Measurements from ENCODE around the gene ETFA.
A peak's percentile ranks its signal among the peaks of the same experiment; 100 is the strongest.
"Not testable (repeated sequence)": the region's sequence is repeated elsewhere in the genome, so short reads cannot be mapped to it uniquely, and the experiment has no call there.

ETFA gene

DNA sequence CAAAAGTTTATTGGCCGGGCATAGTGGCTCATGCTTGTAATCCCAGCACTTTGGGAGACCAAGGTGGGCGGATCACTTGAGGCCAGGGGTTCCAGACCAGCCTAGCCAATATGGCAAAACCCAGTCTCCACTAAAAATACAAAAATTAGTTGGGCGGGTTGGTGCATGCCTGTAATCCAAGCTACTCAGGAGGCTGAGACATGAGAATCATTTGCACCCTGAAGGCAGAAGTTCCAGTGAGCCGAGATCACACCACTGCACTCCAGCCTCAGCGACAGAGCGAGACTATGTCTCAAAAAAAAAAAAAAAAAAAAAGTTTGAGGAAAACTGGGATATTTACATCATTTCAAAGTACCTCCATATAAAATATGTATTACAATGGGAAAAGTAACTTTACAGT lies 40.4 kb downstream of the ETFA start:
- no peak for DNase-seq (ENCODE audit: low read depth)

DNA sequence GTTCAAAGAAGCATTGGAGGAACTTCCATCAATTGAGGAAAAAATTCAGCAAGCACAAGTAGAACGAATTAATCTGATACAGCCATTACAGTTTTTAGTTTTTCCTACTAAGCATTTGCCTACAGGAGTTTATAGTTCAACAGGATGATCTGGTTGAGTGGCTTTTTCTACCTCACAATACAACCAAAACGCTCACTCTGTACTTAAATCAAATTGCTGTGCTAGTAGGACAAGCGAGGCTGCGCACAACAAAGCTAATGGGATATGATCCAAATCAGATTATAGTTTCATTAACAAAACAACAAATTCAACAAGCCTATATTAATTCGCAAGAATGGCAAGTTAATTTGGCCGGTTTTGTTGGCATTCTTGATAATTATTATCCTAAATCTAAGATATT lies 44.2 kb downstream of the ETFA start:
- DNase-seq (ENCODE audit: low read depth): no peak

DNA sequence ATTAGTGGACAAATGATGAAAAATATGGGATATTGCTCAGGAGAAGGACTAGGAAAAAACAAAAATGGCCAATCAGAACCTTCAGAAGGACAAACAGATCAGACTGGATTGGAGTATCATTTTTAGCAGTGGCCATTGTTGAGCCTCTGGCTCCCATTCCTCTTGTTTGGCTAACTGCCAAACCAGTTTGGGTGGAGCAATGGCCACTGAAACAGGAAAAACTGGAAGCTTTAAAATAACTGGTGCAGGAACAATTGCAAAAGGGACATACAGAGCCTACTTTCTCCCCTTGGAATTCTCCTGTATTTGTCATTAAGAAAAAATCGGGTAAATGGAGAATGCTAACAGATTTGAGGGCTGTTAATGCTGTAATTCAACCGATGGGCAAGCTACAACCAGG lies 45.5 kb downstream of the ETFA start:
- not testable (repeated sequence) for DNase-seq (ENCODE audit: low read depth)

- no peak for DNase-seq (ENCODE audit: low read depth)
These were observed 50.9 kb downstream of the ETFA start for GRCh38 chr15:76260246-76260938.

DNA sequence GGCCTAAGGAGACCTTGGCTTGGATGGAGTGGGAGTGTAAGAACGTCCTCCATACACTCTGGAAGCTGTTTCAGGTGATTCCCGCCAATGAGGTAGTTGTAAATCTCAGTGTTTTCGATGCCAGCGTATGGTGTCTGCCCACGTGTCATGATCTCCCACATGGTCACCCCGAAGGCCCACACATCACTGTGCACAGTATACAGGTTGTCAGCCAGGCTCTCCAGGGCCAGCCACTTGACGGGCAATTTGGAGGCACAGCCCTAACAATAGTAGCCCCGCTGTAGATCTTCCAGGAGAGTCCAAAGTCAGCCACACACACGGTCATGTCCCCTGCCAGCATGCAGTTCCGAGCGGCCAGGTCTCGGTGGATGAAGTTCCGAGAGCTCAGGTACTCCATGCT lies 51.9 kb downstream of the ETFA start:
- no peak for DNase-seq (ENCODE audit: low read depth)

DNA sequence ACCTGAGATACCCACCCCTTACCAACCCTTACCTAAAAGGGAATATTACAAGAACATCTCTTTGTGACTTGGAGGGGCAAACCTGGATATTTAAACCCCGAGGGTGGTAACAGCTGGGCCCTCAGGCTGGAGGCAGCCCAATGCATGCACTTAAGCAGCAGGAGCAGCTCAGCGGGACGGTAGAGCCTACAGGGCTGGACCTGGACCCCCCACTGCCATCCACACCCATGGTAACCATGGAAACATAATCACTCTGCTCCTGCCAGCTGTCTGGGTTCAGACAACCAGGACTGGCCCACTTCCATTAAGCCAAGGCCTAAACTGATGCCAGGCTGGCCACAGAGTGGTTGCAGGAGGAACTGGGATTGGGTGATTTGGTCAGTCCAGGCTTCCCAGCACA lies 52.8 kb downstream of the ETFA start:
- no peak for DNase-seq (ENCODE audit: low read depth)

DNA sequence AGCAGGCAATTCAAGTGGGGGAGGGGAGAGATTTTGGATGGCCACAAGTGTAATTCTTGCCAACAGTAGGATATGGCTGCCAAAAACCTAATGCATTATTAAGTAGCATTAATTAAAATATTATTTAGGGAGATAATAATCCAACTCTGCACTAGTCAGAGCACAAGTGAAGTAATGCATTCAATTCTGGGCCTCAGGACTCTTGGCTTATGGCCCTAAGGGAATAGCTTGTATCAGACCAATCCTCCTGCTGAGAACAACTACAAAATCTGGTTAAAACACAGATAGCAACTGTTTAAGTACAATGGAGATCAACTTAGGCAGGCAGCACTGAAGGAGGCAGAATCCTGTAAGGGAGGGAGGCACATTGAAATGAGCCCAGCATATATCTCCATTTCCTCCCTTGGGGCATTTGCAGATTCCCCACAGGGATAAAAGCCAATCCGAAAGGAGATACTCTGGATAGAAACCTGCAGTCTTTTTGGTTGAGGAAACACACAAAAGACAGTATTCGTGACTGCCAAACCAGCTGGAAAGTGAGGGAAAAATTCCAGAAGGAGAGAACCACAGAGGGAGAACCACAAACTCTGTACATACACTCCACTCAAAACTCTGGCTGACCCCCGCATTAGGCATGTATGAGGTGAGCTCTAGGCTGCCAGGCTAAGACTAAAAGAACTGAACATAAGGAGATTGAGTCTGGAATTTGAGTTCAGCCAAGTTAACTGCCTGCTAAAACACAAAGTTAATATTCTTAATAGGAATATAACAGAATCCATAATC lies 57.4 kb downstream of the ETFA start:
- DNase-seq (ENCODE audit: low read depth): no peak

DNA sequence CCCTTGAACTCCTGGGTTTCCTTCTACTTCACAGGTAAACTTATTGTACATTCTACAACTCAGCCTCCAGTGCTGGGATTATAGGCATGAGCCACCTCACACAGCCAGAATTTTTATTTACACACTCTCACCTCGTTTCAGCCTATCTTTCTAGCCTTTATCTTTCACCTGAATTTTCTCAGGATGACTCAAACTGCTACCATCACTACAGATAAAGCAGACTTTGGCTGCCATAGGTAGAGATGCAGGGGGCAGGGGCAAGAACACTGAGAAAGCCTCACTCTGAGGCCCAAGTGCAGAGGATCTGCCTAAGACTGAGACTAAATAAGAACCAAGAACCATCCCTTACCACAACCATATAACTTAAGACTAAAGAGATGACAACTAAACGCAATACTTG lies 59.0 kb downstream of the ETFA start:
- DNase-seq (ENCODE audit: low read depth): no peak

GRCh38 chr15:76251717-76252116 lies 59.6 kb downstream of the ETFA start:
- no peak for DNase-seq (ENCODE audit: low read depth)

DNA sequence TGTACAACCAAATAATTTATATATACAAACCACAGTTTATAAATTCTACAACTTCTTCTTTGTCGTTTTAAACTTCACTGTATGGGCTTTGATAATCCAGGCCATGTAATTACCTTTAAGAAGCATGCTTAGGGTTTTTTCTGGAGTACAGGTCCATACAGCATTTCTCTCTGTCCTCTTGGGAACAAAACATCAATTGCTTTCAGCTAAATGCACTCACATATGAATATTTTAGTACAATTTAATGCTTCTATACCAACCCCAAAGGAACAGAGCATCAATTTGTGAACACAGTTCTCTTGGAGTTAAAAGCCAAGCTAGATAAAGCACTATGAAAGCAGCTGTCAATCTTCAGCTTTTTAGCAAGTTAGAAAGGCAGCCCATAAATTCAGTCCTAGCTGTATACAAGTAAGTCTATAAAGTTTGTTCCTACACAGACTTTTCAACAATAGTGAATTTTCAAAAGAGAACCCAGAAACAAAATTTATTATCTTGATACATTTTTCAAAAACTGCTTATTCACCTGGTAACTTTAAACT lies 66.1 kb downstream of the ETFA start:
- DNase-seq (ENCODE audit: low read depth): no peak

DNA sequence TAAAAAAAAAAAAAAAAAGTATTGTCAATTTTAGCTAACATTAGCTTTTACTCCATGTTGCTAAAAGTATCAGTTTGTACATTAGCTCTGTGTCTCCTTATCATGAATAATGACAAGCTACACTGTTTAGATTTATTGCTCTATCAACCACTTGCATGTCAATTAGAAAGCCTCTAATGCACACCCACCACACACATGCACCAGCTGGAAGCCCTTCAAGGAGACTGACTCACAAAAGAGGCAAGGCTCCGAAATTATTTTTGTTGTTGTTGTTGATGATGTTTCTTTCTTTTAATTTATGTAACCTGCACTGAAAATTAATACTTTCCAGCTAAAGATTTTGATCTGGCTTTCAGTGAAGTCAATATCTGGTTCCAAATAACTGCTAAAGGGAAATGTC lies 71.5 kb downstream of the ETFA start:
- DNase-seq (ENCODE audit: low read depth): peak; percentile 7

DNA sequence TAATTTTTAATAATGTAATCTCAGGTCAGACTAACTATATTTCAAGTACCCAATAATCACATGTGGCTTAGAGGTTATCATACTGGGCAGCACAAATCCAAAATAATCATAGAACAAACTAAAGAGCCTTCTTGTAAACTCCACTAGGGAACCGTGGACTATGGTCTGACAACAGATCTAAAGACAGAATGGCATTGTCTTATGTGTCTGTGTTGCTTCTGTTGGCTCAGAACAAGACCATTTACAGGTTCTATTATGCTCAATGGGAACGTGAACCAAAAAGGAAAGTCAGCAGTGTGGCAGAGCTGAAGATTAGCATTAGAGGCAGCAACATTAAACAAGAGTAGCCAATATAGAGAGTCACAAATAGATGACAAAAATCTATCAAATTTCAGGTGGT lies 74.9 kb downstream of the ETFA start:
- DNase-seq (ENCODE audit: low read depth): no peak

GRCh38 chr15:76235186-76235826 lies 76.0 kb downstream of the ETFA start:
- peak; percentile 47 for DNase-seq (ENCODE audit: low read depth)

DNA sequence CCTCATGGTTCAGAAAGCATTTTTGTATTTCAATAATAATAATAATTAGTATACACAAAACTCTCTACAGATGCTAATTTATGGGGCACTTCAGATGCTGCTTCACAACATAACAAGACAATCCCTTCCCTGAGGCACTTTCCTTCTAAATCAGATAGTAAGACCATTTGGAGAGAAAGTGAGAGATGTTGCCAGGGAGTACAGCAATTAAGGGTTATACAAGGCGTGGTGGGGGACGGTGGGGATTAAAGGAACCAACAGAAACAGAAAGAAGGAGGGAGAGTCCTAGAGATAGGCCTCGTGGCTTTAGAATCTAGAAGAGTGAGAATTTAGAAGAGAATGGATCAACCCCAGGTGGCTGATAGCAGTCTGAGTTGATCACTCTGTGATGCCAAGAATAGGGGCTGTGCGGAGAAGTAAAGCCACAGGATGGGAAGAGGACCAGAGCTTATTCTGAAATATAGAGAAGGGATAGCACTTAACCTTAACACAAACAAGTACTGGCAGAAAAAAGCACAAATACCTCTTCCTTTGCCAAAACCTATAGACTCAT lies 76.9 kb downstream of the ETFA start:
- DNase-seq (ENCODE audit: low read depth): no peak

- no peak for DNase-seq (ENCODE audit: low read depth)
These were observed 77.3 kb downstream of the ETFA start for GRCh38 chr15:76233921-76234320.

DNA sequence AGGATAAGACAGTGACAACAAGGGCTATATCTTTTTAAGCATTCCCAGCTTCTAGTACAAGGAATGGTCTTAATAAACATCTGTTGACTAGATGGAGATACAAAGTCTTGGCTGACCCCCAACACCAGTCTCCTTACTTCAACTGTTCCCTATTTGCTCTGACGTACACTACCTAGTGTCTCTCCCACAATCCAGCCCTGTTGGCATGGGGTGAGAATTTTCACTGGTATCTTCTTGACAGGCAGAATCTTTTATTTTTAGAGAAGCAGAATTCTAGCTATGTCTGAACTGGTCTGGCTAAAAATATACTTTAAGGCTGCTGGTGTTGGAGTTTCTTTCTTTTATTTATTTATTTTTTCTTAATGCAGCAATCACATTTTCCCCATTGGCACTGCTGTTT lies 82.0 kb downstream of the ETFA start:
- DNase-seq (ENCODE audit: low read depth): no peak

DNA sequence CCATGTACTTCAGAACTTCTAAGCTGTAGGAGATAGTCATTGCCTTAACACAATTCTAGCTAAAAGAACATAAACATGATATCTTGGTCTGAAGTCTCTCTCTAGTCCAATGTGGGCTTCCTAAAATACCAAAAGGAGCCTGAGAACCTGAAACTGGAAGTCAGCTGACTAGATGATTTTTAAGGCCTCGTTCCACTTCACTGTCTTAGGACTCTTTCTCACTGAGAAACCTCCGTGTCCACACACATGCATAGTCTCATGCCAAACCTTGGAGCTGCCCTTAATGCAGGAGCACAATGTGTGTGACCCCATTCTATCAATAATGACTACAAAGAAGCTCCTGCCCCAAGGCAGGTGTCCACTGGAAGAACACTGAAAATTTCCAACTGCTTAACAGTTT lies 87.7 kb downstream of the ETFA start:
- DNase-seq (ENCODE audit: low read depth): no peak

- no peak for DNase-seq (ENCODE audit: low read depth)
These were observed 89.1 kb downstream of the ETFA start for GRCh38 chr15:76222159-76222558.

DNA sequence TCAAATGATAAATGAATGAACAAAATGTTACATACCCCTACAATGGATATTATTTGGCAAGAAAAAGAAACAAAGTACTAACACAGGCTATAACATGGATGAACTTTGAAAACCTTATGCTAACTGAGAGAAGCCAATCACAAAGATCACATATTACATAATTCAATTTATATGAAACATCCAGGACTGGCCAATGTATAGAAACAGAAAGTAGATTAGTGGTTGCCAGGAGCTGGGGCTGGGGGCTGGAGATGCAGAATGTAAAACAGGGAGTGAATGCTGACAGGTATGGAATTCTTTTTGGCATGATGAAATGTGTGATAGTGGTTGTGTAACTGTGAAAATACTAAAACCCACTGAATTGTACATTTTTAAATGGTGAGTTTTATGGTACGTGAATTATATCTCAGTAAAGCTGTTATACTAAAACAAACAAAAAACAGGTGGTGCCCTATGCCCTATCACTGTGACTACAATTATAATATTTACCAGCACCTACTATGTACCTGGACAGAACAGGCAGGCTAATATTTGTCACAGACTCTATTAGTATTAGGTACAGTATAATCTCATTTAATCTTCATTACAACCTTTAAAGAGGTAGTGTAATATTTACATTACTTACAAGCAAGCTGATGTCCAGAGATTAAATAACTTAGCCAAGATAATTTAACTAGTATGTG lies 90.0 kb downstream of the ETFA start:
- DNase-seq (ENCODE audit: low read depth): no peak

DNA sequence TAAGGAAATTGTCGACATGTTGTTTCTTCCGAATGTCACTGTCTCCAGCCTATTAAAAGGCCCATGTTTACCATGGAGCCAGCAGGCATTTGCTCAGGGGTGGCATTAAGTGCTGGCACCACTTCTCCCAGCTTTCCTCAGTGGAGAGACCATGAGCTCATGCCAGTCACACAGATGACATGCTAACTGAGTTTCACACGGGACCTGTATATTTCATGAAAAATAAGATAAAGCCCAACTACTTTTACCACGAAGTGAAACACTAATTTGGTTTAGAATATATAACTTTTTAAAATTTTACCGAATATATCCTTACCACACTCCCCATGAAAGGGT lies 93.4 kb downstream of the ETFA start:
- DNase-seq (ENCODE audit: low read depth): no peak

DNA sequence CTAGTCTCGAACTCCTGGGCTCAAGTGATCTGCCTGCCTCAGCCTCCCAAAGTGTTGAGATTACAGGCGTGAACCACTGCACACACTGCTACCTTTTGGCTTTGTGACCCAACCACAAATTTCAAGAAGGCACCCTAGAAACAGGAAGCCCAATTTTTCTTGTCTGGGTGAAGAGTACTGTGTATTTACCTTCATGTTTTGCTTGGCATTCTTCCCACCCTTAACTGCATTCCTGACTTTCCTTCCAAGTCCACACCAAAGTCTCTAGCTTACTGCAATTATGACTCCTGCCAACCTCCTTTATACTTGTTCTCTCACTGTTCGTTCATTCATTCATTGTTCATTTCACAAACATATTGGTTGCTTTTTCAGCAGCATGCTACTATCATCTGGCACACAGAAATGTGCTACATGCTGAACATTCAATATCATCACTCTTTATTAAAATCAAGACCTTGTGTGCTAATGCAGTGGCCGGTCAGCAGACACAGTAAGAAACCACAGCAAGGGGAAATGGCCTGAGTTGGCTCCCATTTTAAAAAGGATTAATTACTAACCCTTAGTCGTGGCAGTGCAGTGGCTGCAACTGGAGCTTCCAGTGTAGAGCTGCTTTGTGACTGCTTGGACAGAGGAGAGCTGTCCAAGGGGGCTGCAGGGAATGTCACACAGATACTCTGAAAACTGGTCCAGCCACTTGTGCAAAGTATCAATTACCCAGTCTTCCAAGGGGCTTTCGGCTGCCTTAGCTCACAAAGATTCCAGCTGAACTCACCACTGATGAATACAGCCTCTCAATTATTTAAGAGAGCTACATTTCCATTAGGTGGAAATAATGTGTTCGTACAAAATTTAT lies 94.0 kb downstream of the ETFA start:
- peak; percentile 68 for DNase-seq (ENCODE audit: low read depth)
